Fibroblast of lung (primary cell): ENCODE measurements around the gene MUS81. TPM values are rescaled to one million over a fixed set of nuclear protein-coding genes. Genes with fewer than 3 reads are reported as not detected.
A peak's percentile ranks its signal among the peaks of the same experiment; 100 is the strongest.

Source experiments
- DNase-seq, 2 donors: peaks; one replicate each; pipeline versions ENCODE4 v3.0.0 to v3.0.0-alpha.2; 2010; ENCODE audit warnings: low read depth in 2 of 2
- H2AFZ ChIP-seq: 2 replicates; pipeline ENCODE4 v1.5.1; 2012; ENCODE audit warnings: low read length, control low read depth, inconsistent platforms
- H3K27ac ChIP-seq: 2 replicates; pipeline ENCODE4 v1.5.1; 2011; ENCODE audit warnings: low read length, control low read depth; ENCODE audit not compliant: insufficient read depth
- H3K27me3 ChIP-seq: 2 replicates; pipeline ENCODE4 v1.5.1; 2011; ENCODE audit warnings: mild to moderate bottlenecking, low read length; ENCODE audit not compliant: control insufficient read depth, insufficient read depth
- H3K36me3 ChIP-seq: 2 replicates; pipeline ENCODE4 v1.5.1; 2011; ENCODE audit warnings: low read length; ENCODE audit not compliant: control insufficient read depth, insufficient read depth
- H3K4me1 ChIP-seq: 2 replicates; pipeline ENCODE4 v1.5.1; 2011; ENCODE audit warnings: low read length; ENCODE audit not compliant: control insufficient read depth, insufficient read depth; ENCODE audit errors: extremely low read depth
- H3K4me2 ChIP-seq: 2 replicates; pipeline ENCODE4 v1.5.1; 2011; ENCODE audit warnings: low read length, control low read depth; ENCODE audit not compliant: insufficient read depth; ENCODE audit errors: extremely low read depth
- H3K4me3 ChIP-seq, 4 experiments: fragments of 200-600 bp in 1 of 4; sonication (generic) in 1 of 4; replicated peaks in 1 of 4; 2 replicates each; pipeline ENCODE4 v1.5.1; 2011 to 2016; ENCODE audit warnings: low read length in 4 of 4, low read depth in 3 of 4, mild to moderate bottlenecking in 3 of 4, control low read depth in 2 of 4, inconsistent platforms in 1 of 4, mixed read lengths in 1 of 4; ENCODE audit not compliant: insufficient read depth in 1 of 4; ENCODE audit errors: control extremely low read depth in 1 of 4
- H3K79me2 ChIP-seq: 2 replicates; pipeline ENCODE4 v1.5.1; 2012; ENCODE audit warnings: mild to moderate bottlenecking, low read length, inconsistent platforms; ENCODE audit not compliant: control insufficient read depth, insufficient read depth
- H3K9ac ChIP-seq: 2 replicates; pipeline ENCODE4 v1.5.1; 2011; ENCODE audit warnings: mild to moderate bottlenecking, low read length, control low read depth; ENCODE audit not compliant: insufficient read depth
- H3K9me3 ChIP-seq: 2 replicates; pipeline ENCODE4 v1.5.1; 2012; ENCODE audit warnings: low read depth, low read length; ENCODE audit not compliant: control insufficient read depth, insufficient read depth
- H4K20me1 ChIP-seq: 2 replicates; pipeline ENCODE4 v1.5.1; 2011; ENCODE audit warnings: low read length; ENCODE audit not compliant: control insufficient read depth, insufficient read depth; ENCODE audit errors: extremely low read depth
- EZH2 ChIP-seq: IDR thresholded peaks from 2 replicates; pipeline ENCODE4 v1.5.1; 2012; ENCODE audit warnings: low read length, control low read depth, mild to moderate bottlenecking; ENCODE audit errors: missing control alignments
- polyA plus RNA-seq, 2 donors: library from polyadenylated mRNA; depleted of rRNA in 1 of 2; stranded (reverse) in 1 of 2; unstranded in 1 of 2; fragments of >200 nt; gene quantifications; 2 replicates each; pipeline ENCODE4 v1.2.1, GENCODE V29; 2011 to 2012; ENCODE audit warnings: missing spikeins in 1 of 2
- total RNA-seq: library from RNA; depleted of rRNA; stranded (reverse); fragments of >200 nt; gene quantifications from 2 replicates; pipeline ENCODE4 v1.2.1, GENCODE V29; 2014
- TF ChIP-seq, protein P1 (sequence below), 2 donors: IDR thresholded peaks in 1 of 2; conservative IDR thresholded peaks in 1 of 2; 1 replicate in 1 of 2; 2 replicates in 1 of 2; pipeline ENCODE4 v1.5.1; 2011 to 2012; ENCODE audit warnings: low read length in 2 of 2, control low read depth in 1 of 2, inconsistent platforms in 1 of 2, low read depth in 1 of 2, mild to moderate bottlenecking in 1 of 2

MUS81 gene
- total and polyA plus RNA-seq, 2 donors (not counting 1 experiment from before 2014, with no cell fraction given) = 23.6 to 56.8 TPM

DNA sequence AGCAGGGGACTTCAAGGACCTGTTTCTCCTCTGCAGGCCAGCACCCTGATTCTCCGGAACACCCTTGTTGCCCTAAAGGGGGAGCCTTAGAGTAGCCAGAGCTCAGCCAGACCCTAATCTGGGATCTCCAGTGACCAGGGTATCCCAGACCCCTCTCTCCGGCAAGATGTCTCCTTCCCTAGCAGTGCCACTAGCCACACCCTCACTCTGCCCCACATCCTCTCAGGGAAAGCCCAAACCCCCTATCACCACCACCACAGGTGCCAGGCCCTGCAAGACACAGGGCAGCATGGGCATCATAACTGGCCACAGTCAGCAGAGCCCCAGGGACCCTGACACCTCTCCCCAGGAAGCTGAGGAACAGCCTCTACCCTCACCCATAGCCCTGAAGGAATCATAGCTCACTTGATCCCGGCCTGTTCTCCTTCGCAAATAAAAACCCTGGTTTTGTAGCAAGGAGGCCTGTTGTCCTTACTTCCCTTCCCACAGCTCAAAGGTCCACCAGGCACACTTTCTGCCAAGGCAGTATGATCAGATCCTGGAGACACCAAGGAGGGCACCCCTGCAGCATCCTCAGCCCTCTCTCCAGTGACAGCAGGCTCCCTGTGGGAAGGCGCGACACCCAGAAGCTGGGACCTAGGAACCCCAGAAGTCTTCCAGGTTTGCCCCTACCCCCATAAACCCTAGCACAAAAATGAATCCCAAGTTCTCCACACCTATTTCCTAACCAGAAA lies 6.8 kb upstream of the MUS81 start:
- Histone ChIP-seq H4K20me1 (peaks cover 8% of the 10 kb centered on the region), H3K27me3 (no peaks in the 10 kb centered on the region), H3K4me1 (peaks cover 16% of the 10 kb centered on the region), H2AFZ (no peak overlapping the region), H3K27ac (peak overlapping the region; percentile 32), H3K4me3 (no peak overlapping the region), H3K9ac (no peak overlapping the region), H3K9me3 (no peaks in the 10 kb centered on the region), H3K36me3 (peaks cover 52% of the 10 kb centered on the region), H3K79me2 (peaks cover 49% of the 10 kb centered on the region), H3K4me2 (no peak overlapping the region)
- no peak for TF ChIP-seq EZH2
- TF ChIP-seq, protein P1, sequence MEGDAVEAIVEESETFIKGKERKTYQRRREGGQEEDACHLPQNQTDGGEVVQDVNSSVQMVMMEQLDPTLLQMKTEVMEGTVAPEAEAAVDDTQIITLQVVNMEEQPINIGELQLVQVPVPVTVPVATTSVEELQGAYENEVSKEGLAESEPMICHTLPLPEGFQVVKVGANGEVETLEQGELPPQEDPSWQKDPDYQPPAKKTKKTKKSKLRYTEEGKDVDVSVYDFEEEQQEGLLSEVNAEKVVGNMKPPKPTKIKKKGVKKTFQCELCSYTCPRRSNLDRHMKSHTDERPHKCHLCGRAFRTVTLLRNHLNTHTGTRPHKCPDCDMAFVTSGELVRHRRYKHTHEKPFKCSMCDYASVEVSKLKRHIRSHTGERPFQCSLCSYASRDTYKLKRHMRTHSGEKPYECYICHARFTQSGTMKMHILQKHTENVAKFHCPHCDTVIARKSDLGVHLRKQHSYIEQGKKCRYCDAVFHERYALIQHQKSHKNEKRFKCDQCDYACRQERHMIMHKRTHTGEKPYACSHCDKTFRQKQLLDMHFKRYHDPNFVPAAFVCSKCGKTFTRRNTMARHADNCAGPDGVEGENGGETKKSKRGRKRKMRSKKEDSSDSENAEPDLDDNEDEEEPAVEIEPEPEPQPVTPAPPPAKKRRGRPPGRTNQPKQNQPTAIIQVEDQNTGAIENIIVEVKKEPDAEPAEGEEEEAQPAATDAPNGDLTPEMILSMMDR (conservative IDR thresholded peaks at IDR 0.05 in 1 of 2, IDR thresholded peaks at IDR 0.05 in 1 of 2; ENCODE audit: low read depth in 1 of 2, low read length in 2 of 2) = peak in 1 of 2 donors; percentile 12
- no peak for DNase-seq

DNA sequence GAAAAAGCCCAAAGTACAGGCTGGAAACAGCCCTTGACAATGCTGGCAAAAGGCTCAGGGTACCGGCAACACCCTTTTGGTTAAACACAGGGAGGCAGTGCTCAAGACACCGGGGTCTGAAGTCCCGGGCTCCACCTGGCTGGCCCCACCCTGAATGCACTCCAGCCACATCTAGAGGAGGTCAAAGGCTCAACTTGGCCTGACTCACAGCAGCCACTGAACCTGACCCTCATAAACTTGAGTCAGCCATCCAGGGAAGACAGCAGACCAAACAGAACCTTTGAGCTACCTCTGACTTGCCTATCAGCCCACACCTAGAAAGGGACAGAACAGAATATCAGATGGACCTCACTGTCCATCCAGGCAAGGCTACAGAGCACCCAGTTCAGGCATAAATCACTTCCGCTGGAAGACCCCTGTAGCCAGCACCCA lies 6.1 kb upstream of the MUS81 start:
- Histone ChIP-seq H3K4me3 (no peak overlapping the region), H4K20me1 (peaks cover 8% of the 10 kb centered on the region), H3K9ac (no peak overlapping the region), H3K4me2 (peak overlapping the region; percentile 25), H3K27ac (peak overlapping the region; percentile 32), H3K36me3 (peaks cover 52% of the 10 kb centered on the region), H3K4me1 (peaks cover 19% of the 10 kb centered on the region), H3K27me3 (no peaks in the 10 kb centered on the region), H3K79me2 (peaks cover 49% of the 10 kb centered on the region), H2AFZ (no peak overlapping the region), H3K9me3 (no peaks in the 10 kb centered on the region)
- no peak for DNase-seq
- TF ChIP-seq, protein P1 (conservative IDR thresholded peaks at IDR 0.05 in 1 of 2, IDR thresholded peaks at IDR 0.05 in 1 of 2; ENCODE audit: low read depth in 1 of 2, low read length in 2 of 2) = no peak
- TF ChIP-seq EZH2 = no peak

DNA sequence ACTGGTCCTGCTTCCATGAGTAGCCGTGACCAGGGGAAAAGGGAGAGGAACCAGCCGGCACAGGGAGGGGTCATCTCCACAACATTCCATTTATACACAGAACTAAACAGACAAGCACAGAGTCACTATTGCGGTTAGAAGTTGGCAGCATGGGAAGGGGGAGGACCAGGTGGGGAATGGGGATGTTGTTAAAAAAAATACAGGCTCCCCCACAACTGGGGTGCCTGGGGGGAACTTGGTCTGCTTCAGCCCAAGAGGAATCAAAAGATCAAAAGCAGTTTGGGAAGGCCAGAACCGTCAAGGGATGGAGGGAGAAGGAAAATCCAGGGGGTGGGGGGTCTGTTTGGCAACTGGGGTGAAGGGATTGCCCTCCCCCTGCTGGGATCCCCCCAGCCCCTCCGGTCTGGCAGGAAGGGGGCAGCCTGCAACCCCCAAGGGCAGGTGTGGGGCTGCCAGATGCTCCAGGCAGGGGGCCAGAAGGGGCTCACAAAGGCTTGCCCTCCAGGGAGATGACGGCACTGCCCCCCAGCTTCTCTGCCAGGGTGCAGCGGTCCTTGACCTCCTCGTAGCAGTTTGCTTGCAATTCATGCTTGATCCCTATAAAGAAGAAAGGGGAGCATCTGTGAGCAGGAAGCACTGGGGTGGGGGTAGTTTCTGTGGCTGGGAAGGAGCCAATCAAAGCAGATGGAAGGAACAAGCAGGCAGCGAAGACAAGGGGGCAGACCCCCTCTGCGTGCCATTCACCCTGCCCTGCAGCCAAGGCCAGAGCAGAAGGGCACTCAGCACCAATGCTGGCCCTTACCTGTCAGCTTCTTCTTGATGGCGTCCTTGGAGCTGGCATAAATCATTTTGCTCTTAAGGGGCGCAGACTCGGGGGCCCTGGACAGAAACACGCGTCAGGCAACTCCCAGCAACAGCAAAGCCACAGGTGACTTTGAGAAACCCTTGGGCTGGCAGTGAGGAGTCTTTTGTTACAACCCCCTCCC lies 5.1 kb upstream of the MUS81 start:
- Histone ChIP-seq H3K9me3 (no peaks in the 10 kb centered on the region), H3K27me3 (no peaks in the 10 kb centered on the region), H2AFZ (no peak overlapping the region), H3K36me3 (peaks cover 52% of the 10 kb centered on the region), H3K4me2 (peak overlapping the region; percentile 98), H4K20me1 (peaks cover 8% of the 10 kb centered on the region), H3K4me3 (peak overlapping the region in 2 of 4 experiments; percentile 96 to 98), H3K9ac (no peak overlapping the region), H3K4me1 (peaks cover 24% of the 10 kb centered on the region), H3K27ac (no peak overlapping the region), H3K79me2 (peaks cover 49% of the 10 kb centered on the region)
- TF ChIP-seq EZH2 = no peak
- TF ChIP-seq, protein P1 (conservative IDR thresholded peaks at IDR 0.05 in 1 of 2, IDR thresholded peaks at IDR 0.05 in 1 of 2; ENCODE audit: low read depth in 1 of 2, low read length in 2 of 2) = no peak
- DNase-seq = no peak
